GM19324 (cell line): Measurements from ENCODE around the gene ITGB2.
A peak's percentile ranks its signal among the peaks of the same experiment; 100 is the strongest.

Experiments used
- ATAC-seq: cut with Tn5 transposase; IDR thresholded peaks from one replicate; pipeline ENCODE4 v1.9.1; 2021; ENCODE audit warnings: mild to moderate bottlenecking, moderate library complexity; ENCODE audit not compliant: unreplicated experiment, low FRiP score

ITGB2 gene

GRCh38 chr21:44943005-44943685 is 22.4 kb upstream of the ITGB2 start:
- ATAC-seq = no peak

DNA sequence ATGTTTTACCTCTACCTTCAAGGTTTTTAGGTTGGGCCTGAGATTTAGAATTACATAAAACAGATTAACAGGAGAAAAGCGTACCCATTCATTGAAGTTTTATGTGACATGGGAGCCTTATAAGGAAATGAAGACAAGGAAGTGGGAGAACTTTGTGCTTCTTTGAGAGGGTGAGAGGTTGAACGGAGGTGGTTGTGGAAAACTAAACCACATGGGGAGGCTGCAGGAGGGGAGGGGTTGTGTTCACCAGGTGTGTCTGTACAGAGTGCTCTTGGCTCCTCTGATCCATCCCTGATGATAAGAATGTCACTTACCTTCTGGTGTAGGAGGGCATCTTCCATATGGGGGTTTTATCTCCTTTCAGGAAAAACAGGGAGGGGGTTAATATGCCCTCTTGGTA is 21.9 kb upstream of the ITGB2 start:
- ATAC-seq = no peak

DNA sequence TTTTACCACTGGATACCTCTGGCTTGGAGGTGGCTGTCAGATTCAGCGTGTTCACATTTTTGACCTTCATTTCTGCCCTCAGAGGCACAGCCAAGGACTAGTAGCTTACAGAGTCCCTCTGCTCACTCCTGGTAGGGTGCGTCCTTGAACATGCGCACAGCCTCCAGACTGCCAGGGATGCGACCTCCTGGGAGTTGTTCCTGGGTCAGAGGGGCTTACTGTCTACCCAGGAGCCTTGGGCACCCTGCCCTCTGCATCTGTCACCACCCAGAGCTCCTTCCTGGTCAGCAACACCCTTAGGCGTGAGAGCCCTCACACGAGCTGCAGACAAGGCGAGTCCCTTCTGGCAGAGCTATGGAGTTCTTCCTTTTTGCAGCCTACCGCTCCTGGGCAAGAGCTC is 20.9 kb upstream of the ITGB2 start:
- no peak for ATAC-seq

DNA sequence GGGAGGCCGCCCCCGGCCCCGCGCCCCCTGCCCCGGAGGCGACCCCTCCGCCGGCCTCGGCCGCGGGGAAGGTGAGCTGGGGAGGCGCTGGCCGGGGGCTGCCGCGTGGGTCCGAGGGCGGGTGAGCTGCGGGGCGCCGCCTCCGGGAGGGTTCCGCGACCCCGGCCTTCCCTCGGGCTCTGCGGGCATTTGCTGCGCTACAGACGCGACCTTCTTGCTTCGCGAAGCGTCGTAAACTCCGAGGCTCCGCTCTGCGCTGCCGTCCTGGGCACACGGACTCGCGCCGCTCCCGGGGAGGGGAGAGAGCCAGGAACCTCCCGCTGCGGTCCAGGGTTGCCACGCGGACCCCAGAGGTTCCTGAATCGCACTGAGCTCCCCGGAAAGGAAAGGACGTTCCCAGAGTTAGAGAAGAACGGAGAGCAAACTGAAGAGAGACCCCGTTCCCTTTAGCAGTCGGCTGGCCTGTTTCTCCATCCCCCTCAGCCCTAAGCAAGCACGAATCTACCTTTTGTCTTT is 19.5 kb upstream of the ITGB2 start:
- peak; percentile 24 for ATAC-seq

- ATAC-seq = peak; percentile 67
Measured at GRCh38 chr21:44939532-44940115, 18.9 kb upstream of the ITGB2 start, which contains the start of gene SLX9. TSS of gene SLX9 (plus strand) at chr21:44940029. CDS start at chr21:44940058, 29 bp downstream.

DNA sequence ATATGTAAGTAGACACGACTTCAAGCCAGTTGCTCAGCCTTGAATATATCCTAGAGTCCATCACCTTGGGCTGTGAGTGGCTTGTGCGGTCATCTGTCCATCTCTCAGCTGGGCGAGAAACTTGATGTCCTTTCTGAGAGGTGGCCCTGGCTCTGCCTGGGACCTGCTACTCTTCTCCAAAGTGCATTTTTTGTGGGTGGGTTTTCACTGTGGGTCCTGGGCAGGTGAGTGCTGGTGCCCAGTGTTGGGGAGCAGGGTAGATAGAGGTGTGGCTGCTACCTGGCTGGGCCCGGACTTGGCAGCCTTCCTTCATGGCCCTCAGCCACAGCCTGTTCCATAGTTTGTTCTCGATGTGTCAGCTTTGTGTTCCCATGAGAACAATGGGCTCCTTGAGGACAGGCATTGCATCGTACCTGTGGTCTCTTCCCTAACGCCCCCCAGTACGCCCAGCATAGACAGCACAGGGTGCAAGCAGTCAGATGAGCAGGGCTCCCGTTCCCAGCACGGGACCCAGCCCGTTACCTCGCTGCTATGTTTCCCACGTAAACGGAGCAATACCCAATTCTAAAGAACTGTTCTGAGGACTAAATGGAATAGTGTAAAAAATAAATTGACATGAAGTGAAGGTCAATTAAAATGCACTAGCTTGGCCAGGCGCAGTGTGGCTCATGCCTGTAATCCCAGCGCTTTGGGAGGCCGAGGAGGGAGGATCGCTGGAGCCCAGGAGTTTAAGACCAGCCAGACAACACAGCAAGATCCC is 18.3 kb upstream of the ITGB2 start:
- no peak for ATAC-seq

GRCh38 chr21:44935533-44935927 is 14.8 kb upstream of the ITGB2 start:
- no peak for ATAC-seq

GRCh38 chr21:44934797-44935532 is 14.3 kb upstream of the ITGB2 start:
- ATAC-seq = no peak

GRCh38 chr21:44934276-44934675 is 13.6 kb upstream of the ITGB2 start:
- ATAC-seq = no peak

DNA sequence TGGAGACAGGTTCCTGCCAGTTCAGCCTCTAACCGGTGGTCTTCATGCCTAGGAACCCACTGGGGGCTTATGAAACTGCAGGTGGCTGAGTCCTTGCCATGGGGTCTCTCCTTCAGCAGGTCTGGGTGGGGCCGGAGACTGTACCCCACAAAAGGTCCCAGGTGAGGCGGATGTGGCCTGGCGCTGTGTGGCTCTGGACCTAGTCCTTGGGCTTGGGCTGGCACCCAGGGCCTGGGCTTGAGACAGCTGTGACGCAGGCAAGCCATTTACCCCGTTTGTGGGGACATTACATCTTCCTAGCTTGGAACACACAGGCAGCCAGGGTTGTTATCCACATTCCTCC is 13.2 kb upstream of the ITGB2 start:
- ATAC-seq = no peak

- no peak for ATAC-seq
Measured at GRCh38 chr21:44933199-44933917, 12.7 kb upstream of the ITGB2 start.

- ATAC-seq = no peak
Measured at GRCh38 chr21:44932408-44933181, 11.9 kb upstream of the ITGB2 start.

DNA sequence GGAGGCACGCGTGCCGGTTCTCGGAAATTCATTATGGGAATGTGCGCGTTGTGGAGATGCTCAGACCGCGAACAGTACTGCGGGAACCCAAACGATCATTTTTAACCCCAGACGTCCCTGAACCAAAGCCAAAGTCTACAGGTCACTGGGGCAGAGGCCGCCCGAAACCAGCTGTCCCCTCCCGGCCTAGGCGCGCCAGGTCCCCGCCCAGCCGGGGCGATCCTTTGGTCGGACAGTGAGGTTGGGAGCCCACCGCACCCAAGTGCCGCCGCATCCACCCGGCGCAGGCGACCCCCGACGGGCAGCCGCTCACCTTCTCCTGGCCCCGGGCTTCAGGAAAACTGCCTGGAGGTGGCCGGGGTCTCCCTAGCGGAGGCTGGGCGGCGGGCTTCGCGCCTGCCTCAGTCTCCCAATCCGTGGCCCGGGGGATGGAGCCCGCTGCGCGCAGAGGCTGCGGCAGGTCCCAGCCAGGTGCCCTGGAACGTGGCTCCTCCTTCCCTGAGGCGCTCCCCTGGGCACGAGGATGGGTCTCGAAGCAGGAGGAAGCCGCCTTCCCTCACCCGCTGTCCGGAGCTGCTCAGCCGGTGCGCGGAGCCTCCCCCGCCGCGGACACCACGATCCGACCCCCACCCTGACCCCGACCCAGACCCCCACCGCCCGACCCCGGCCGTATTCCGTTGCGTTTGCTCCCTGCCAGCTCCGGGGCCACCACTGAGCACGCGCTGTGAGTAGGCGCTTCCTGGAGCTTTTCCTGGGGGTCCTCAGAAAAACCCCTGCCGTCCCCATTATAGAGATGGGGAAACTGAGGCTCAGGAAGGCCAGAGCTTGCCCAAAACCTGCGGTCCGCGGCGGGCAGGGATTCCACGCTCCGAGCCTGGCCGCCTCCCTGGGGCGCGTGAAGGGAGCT is 11.1 kb upstream of the ITGB2 start:
- ATAC-seq = no peak

DNA sequence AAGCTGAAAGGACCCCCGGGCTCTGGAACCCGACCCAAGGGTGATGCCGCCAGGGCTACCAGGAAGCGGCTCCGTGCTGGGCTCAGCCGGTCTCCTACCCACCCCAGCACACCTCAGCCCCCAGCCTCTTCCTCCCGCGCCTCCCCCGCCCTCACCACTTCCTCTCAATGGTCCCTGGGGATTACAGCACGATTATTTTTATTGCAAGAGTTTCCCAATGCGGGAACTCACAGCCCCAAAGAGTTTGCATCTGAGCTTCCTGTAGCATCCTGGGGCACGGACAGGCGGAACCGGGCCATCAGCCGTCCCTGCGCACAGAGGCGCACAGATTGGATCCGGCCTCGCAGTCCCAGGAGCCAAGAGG is 10.4 kb upstream of the ITGB2 start:
- peak; percentile 25 for ATAC-seq

DNA sequence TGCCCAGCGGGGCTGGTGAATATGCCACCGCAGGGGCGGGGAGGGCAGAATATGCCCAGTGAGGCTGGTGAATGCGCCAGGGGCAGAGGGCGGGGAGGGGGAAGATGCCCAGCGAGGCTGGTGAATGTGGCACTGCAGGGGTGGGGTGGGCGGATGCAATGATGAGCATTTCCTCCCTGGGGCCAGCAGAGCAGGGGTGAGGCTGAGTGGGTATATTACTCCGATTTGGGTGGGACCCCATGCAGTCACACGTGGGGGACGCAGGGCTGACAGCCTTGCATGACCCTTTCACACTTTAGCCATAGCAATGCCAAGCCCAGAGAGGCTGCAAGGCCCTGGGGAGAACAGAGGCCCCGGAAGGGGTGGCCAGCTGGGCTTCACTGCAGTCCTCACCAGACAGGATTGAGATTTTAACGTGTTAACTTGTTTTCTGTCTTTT is 9.9 kb upstream of the ITGB2 start:
- no peak for ATAC-seq

- no peak for ATAC-seq
Measured at GRCh38 chr21:44929799-44930542, 9.3 kb upstream of the ITGB2 start.

GRCh38 chr21:44929242-44929798 is 8.6 kb upstream of the ITGB2 start:
- ATAC-seq = no peak
